Endothelial cell of umbilical vein (primary cell): ENCODE data around the gene TANGO2. TPM values are rescaled to one million over a fixed set of nuclear protein-coding genes. Genes with fewer than 3 reads are reported as not detected.

Experiments
- BruUV-seq: library from RNA; stranded (reverse); fragments of 400-500 nt; replicated peaks from 2 replicates; lab custom pipeline; 2021; lab: Mats Ljungman, UMichigan
- CTCF ChIA-PET: fragments of 300-600, 350-600 bp; sonication (Branson Sonifier 250); formaldehyde crosslinking; loops from one replicate; lab custom pipeline; 2021; ENCODE audit warnings: antibody characterized with exemption, inconsistent platforms; lab: Charles Lee
- POLR2A ChIA-PET: fragments of 300-600, 350-600 bp; sonication (Branson Sonifier 250); formaldehyde crosslinking; loops from one replicate; lab custom pipeline; 2021; ENCODE audit warnings: antibody characterized with exemption, inconsistent platforms; lab: Charles Lee
- DNase-seq: peaks from one replicate; pipeline ENCODE4 v3.0.0-alpha.2; 2011; ENCODE audit warnings: low read depth, low spot score
- FAIRE-seq: peaks from 2 replicates; lab custom pipeline; 2011; peaks lifted over from hg19 to GRCh38; lab: Jason Lieb, UNC
- H2AFZ ChIP-seq: 2 replicates; pipeline ENCODE4 v1.6.0; 2012; ENCODE audit warnings: low read depth, low read length, control low read depth, inconsistent platforms
- H3K27ac ChIP-seq: 2 replicates; pipeline ENCODE4 v1.5.1; 2011; ENCODE audit warnings: low read depth, mild to moderate bottlenecking, control low read depth, low read length, moderate library complexity; ENCODE audit not compliant: insufficient read depth
- H3K27me3 ChIP-seq, 2 experiments: 2 replicates each; pipeline versions ENCODE4 v1.6.0 to v1.6.1; 2011; ENCODE audit warnings: low read length in 2 of 2, mixed read lengths in 1 of 2; ENCODE audit not compliant: control insufficient read depth in 2 of 2, insufficient read depth in 2 of 2
- H3K36me3 ChIP-seq, 2 experiments: 2 replicates in 1 of 2; 3 replicates in 1 of 2; pipeline ENCODE4 v1.5.1; 2011; ENCODE audit warnings: low read length in 2 of 2, mild to moderate bottlenecking in 1 of 2, moderate library complexity in 1 of 2; ENCODE audit not compliant: control insufficient read depth in 2 of 2, insufficient read depth in 2 of 2; ENCODE audit errors: extremely low read depth in 1 of 2
- H3K4me1 ChIP-seq: 3 replicates; pipeline ENCODE4 v1.5.1; 2011; ENCODE audit warnings: mild to moderate bottlenecking, low read length; ENCODE audit not compliant: control insufficient read depth, insufficient read depth; ENCODE audit errors: extremely low read depth
- H3K4me2 ChIP-seq: 2 replicates; pipeline ENCODE4 v1.6.1; 2011; ENCODE audit warnings: low read length, control low read depth, mixed read lengths; ENCODE audit not compliant: insufficient read depth
- H3K4me3 ChIP-seq, 3 experiments: fragments of 200-600 bp in 1 of 3; sonication (generic), shearing (Covaris generic) in 1 of 3; replicated peaks in 1 of 3; 2 replicates each; pipeline ENCODE4 v1.5.1; 2011 to 2016; ENCODE audit warnings: control low read depth in 3 of 3, low read length in 3 of 3, mild to moderate bottlenecking in 2 of 3, inconsistent platforms in 1 of 3, low read depth in 1 of 3, moderate library complexity in 1 of 3; ENCODE audit not compliant: insufficient read depth in 1 of 3
- H3K79me2 ChIP-seq: 2 replicates; pipeline ENCODE4 v1.6.0; 2012; ENCODE audit warnings: low read length, inconsistent platforms; ENCODE audit not compliant: control insufficient read depth, insufficient read depth
- H3K9ac ChIP-seq: replicated peaks from 2 replicates; pipeline ENCODE3; 2011; ENCODE audit warnings: low read length, control low read depth; ENCODE audit not compliant: insufficient read depth; ENCODE audit errors: extremely low read depth
- H3K9me1 ChIP-seq: replicated peaks from 3 replicates; pipeline ENCODE4 v1.6.0; 2011; ENCODE audit warnings: mild to moderate bottlenecking, low read length; ENCODE audit not compliant: control insufficient read depth, insufficient read depth; ENCODE audit errors: extremely low read depth
- H3K9me3 ChIP-seq: replicated peaks from 2 replicates; pipeline ENCODE4 v1.5.1; 2012; ENCODE audit warnings: low read length, inconsistent platforms; ENCODE audit not compliant: control insufficient read depth, insufficient read depth
- H4K20me1 ChIP-seq: replicated peaks from 2 replicates; pipeline ENCODE3; 2011; ENCODE audit warnings: mild to moderate bottlenecking, low read length; ENCODE audit not compliant: control insufficient read depth, insufficient read depth; ENCODE audit errors: extremely low read depth
- CTCF ChIP-seq, 2 donors: IDR thresholded peaks; 1 replicate in 1 of 2; 2 replicates in 1 of 2; pipeline ENCODE4 v1.5.1; 2011; ENCODE audit warnings: low read length in 2 of 2, mild to moderate bottlenecking in 2 of 2, moderate library complexity in 2 of 2, control low read depth in 1 of 2, inconsistent platforms in 1 of 2, low read depth in 1 of 2; ENCODE audit not compliant: insufficient read depth in 1 of 2; ENCODE audit errors: extremely low read depth in 1 of 2
- EZH2 ChIP-seq: IDR thresholded peaks from 2 replicates; pipeline ENCODE4 v1.6.1; 2012; ENCODE audit warnings: borderline replicate concordance, low read depth, mild to moderate bottlenecking, moderate library complexity, low read length, inconsistent platforms; ENCODE audit not compliant: severe bottlenecking
- FOS ChIP-seq: IDR thresholded peaks from 2 replicates; pipeline ENCODE4 v1.6.1; 2011; ENCODE audit warnings: mild to moderate bottlenecking, low read length, moderate library complexity, borderline replicate concordance; ENCODE audit not compliant: insufficient read depth
- GATA2 ChIP-seq: IDR thresholded peaks from 2 replicates; pipeline ENCODE4 v1.7.0; 2011; ENCODE audit warnings: low read depth, mild to moderate bottlenecking, moderate library complexity, mixed read lengths, low read length; ENCODE audit not compliant: insufficient read length, insufficient read depth
- JUN ChIP-seq: IDR thresholded peaks from 2 replicates; pipeline ENCODE4 v1.6.1; 2011; ENCODE audit warnings: borderline replicate concordance, low read depth; ENCODE audit not compliant: insufficient read length, insufficient read depth
- MAX ChIP-seq: IDR thresholded peaks from 2 replicates; pipeline ENCODE4 v1.6.1; 2011; ENCODE audit not compliant: insufficient read depth, insufficient read length
- MYC ChIP-seq: IDR thresholded peaks from one replicate; pipeline ENCODE4 v1.6.1; 2011; ENCODE audit warnings: mild to moderate bottlenecking, low read depth, low read length
- POLR2A ChIP-seq: IDR thresholded peaks from 2 replicates; pipeline ENCODE4 v1.6.1; 2012; ENCODE audit warnings: low read depth, mild to moderate bottlenecking, control low read depth, low read length
- POLR2AphosphoS5 ChIP-seq: IDR thresholded peaks from 2 replicates; pipeline ENCODE4 v1.6.1; 2012; ENCODE audit warnings: low read depth, mild to moderate bottlenecking, control low read depth, low read length, moderate library complexity; ENCODE audit not compliant: insufficient read depth
- dilution Hi-C: fragments of 300-500 bp; cut with MboI; formaldehyde crosslinking; loops from one replicate; pipeline ENCODE4 v1.15.0; 2019; ENCODE audit warnings: low sequenced_read_pairs; ENCODE audit not compliant: extremely low pct_ligation_motif_present
- intact Hi-C: fragments of 100-400 bp; cut with micrococcal nuclease; formaldehyde crosslinking; loops from one replicate; pipeline ENCODE4 v1.10.0; 2022
- polyA plus RNA-seq, 4 experiments: library from polyadenylated mRNA; depleted of rRNA in 3 of 4; stranded (reverse) in 3 of 4; unstranded in 1 of 4; fragments of >200 nt; gene quantifications; 2 replicates each; pipeline versions ENCODE4 v1.2.1 to v1.2.3, GENCODE V29; 2011 to 2012; ENCODE audit warnings: missing spikeins in 1 of 4
- total RNA-seq: library from RNA; stranded (reverse); gene quantifications from 2 replicates; pipeline ENCODE4 v1.2.3, GENCODE V29; 2021

TANGO2 gene
- total and polyA plus RNA-seq, 2 donors (not counting 3 experiments of a cell fraction or from before 2014, with no cell fraction given): 40.0 to 49.3 TPM

GRCh38 chr22:20024225-20024624 lies 3.3 kb downstream of the TANGO2 start:
- Histone ChIP-seq H3K79me2 (peaks cover 22% of the 10 kb centered on the region), H3K4me3 (no peak overlapping the region), H3K27ac (no peak overlapping the region), H4K20me1 (no peaks in the 10 kb centered on the region), H3K4me1 (peaks cover 12% of the 10 kb centered on the region), H3K27me3 (no peaks in the 10 kb centered on the region), H3K4me2 (no peak overlapping the region), H3K9me1 (no peaks in the 10 kb centered on the region), H2AFZ (no peak overlapping the region), H3K9me3 (no peaks in the 10 kb centered on the region), H3K9ac (no peak overlapping the region), H3K36me3 (no peaks in the 10 kb centered on the region)
- dilution Hi-C loops: no loop called here
- TF ChIP-seq MYC (no peak), POLR2AphosphoS5 (no peak), GATA2 (no peak), CTCF (IDR thresholded peaks at IDR 0.05; ENCODE audit: extremely low read depth in 1 of 2, insufficient read depth in 1 of 2, low read depth in 1 of 2, low read length in 2 of 2) (no peak), POLR2A (no peak), MAX (no peak), JUN (no peak), EZH2 (no peak), FOS (no peak)
- DNase-seq (no peak), FAIRE-seq (no peak)
- intact Hi-C loops: no loop called here
- BruUV-seq: no TSS peak
- CTCF ChIA-PET: no interaction called here
- POLR2A ChIA-PET: no interaction called here
